GM15510 (cell line): ENCODE measurements around the gene ENG.

Source experiments
- POLR2A ChIP-seq: IDR thresholded peaks from 3 replicates; pipeline ENCODE4 v1.6.1; 2011; ENCODE audit warnings: borderline replicate concordance; ENCODE audit not compliant: insufficient read length; ENCODE audit errors: extremely low read depth

Gene ENG

GRCh38 chr9:127846443-127847177 lies 7.8 kb downstream of the ENG start:
- no peak for TF ChIP-seq POLR2A

GRCh38 chr9:127844821-127845359 lies 9.6 kb downstream of the ENG start:
- no peak for TF ChIP-seq POLR2A

- no peak for TF ChIP-seq POLR2A
Observed at GRCh38 chr9:127841087-127841835, 13.2 kb downstream of the ENG start.

- no peak for TF ChIP-seq POLR2A
Observed at GRCh38 chr9:127838375-127839078, 15.9 kb downstream of the ENG start.

- no peak for TF ChIP-seq POLR2A
Observed at GRCh38 chr9:127837346-127837745, 17.1 kb downstream of the ENG start.

GRCh38 chr9:127835991-127836516 lies 18.4 kb downstream of the ENG start:
- no peak for TF ChIP-seq POLR2A

- TF ChIP-seq POLR2A: no peak
Observed at GRCh38 chr9:127833555-127833954, 20.9 kb downstream of the ENG start.

GRCh38 chr9:127832248-127832647 lies 22.2 kb downstream of the ENG start:
- TF ChIP-seq POLR2A: no peak

- no peak for TF ChIP-seq POLR2A
Observed at GRCh38 chr9:127829205-127829906, 25.1 kb downstream of the ENG start.

DNA sequence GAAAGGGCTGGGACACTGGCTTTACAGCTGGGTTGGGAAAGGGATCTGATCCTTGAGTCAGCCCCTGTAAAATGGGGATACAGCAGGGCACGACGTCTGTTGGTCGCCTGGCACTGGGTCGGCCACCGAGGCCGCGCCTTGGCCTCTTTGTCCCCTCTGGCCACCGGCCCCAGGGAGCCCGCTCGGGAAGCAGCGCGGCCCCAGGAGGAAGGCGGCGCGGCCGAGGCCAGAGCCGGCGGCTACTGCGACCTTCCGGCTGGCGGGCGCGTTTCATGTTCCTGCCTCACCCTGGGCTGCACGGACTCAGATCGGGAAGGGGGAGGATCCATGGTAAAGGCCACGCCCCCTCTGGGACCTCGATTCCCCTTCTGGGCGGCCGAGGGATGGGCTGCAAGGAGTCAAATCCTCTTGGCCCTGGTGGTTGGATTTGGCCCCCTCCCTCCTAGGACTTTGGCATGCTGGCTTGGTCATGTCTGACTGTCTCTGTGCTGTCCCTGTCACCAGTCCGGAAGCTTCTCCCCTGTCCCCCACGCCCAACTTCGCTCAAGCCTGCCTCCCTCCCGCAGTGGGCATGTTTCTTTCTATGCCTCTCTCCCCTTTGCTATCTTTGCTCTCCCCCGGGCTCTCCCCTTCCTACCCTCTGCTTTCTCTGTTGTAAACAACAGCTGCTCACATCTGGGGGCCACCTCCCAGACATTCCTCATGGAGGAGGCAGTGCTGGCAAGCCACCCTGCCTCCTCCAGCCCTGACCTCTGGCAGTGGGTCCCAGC lies 26.0 kb downstream of the ENG start:
- TF ChIP-seq POLR2A: no peak

GRCh38 chr9:127826253-127826913 lies 28.1 kb downstream of the ENG start:
- no peak for TF ChIP-seq POLR2A

DNA sequence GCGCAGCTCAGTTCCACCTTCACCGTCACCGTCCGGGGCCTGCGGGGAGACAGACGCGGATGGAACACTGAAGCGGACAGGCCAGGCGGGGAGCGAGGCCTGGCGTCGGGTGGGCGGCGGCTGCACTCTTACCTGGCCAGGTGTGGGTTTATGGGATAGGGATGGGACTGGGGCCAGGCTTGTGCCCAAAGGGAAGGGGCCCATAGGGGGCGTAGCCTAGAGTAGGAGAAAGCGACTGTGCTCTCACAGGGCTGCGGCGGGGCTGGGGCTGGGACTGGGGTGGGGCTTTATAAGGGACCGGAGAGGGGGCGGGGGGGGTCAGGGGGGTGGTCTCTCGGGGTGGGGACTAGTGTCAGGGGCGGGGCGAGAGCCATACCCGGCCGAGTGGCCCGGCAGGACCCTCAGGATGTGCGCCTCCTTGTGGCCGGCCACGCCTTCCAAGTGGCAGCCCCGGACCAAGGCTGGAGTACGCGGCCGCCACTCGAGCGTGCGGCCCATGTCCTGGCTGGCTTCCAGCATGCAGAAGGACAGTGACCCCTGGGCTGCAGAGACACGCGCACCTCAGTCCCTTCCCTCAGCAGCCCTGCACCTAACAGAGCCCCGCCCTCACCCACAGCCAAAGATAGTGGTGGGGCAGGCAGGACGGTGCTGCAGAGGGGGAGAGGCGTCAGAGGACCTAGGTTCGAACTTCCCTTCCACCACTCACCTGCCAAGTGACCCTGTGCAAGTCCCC lies 29.0 kb downstream of the ENG start:
- no peak for TF ChIP-seq POLR2A
